Stomach (tissue), 9 donors: Measurements from ENCODE around the gene CMIP. TPM values are rescaled to one million over a fixed set of nuclear protein-coding genes. Genes with fewer than 3 reads are reported as not detected.
A peak's percentile ranks its signal among the peaks of the same experiment; 100 is the strongest.

Experiments
- DNase-seq, 2 donors: peaks; one replicate each; pipeline versions ENCODE4 v3.0.0 to v3.0.0-alpha.2; 2013 to 2019
- H3K27ac ChIP-seq, 5 donors: fragments of 200-600 bp in 4 of 5; sonication (generic) in 4 of 5; one replicate each; pipeline ENCODE4 v1.5.1; 2013 to 2019; ENCODE audit warnings: mild to moderate bottlenecking in 1 of 5, moderate library complexity in 1 of 5
- H3K27me3 ChIP-seq, 3 donors: fragments of 200-600 bp; sonication (generic); one replicate each; pipeline ENCODE4 v1.5.1; 2017 to 2019; ENCODE audit warnings: mixed run types in 1 of 3
- H3K36me3 ChIP-seq, 4 donors: fragments of 200-600 bp; sonication (generic); 1 replicate in 3 of 4; 2 replicates in 1 of 4; pipeline ENCODE4 v1.5.1; 2016 to 2019
- H3K4me1 ChIP-seq, 4 donors: fragments of 200-600 bp; sonication (generic); one replicate each; pipeline ENCODE4 v1.5.1; 2016 to 2019
- H3K4me3 ChIP-seq, 4 donors: fragments of 200-600 bp; sonication (generic) in 3 of 4; one replicate each; pipeline ENCODE4 v1.5.1; 2016 to 2019; ENCODE audit warnings: mild to moderate bottlenecking in 1 of 4
- H3K9me3 ChIP-seq, 4 donors: fragments of 200-600 bp; sonication (generic); one replicate each; pipeline ENCODE4 v1.5.1; 2016 to 2019
- EP300 ChIP-seq: sonication (generic); formaldehyde crosslinking; IDR thresholded peaks from one replicate; pipeline ENCODE4 v1.6.1; 2017; ENCODE audit warnings: antibody characterized with exemption
- POLR2A ChIP-seq, 4 donors: fragments of 450-650 bp; IDR thresholded peaks; one replicate each; pipeline ENCODE4 v1.6.1; 2016; ENCODE audit warnings: antibody characterized with exemption in 4 of 4, control low read depth in 2 of 4, mild to moderate bottlenecking in 1 of 4, moderate library complexity in 1 of 4
- POLR2AphosphoS5 ChIP-seq, 3 donors: sonication (generic); formaldehyde crosslinking; IDR thresholded peaks; one replicate each; pipeline ENCODE4 v1.6.1; 2016; ENCODE audit warnings: antibody characterized with exemption in 3 of 3
- WGBS, 5 donors: extraction: QIAGEN DNeasy Blood & Tissue Kit in 3 of 5; methylation state at CpG; one replicate each; pipeline versions ENCODE4 v1.1.5 to v1.1.7; 2013 to 2018; 5-methylcytosine and 5-hydroxymethylcytosine counted together
- intact Hi-C: fragments of 100-400 bp; cut with DNase I; formaldehyde crosslinking; loops from one replicate; pipeline ENCODE4 v1.15.1; 2023; ENCODE audit warnings: low total_unique reads
- polyA plus RNA-seq, 3 donors: library from polyadenylated mRNA; stranded (reverse); fragments of 200-250 nt; gene quantifications; one replicate each; pipeline ENCODE4 v1.2.3, GENCODE V29; 2013
- total RNA-seq, 5 donors: library from RNA; depleted of rRNA; stranded (reverse); fragments of >200 nt; gene quantifications; one replicate each; pipeline versions ENCODE4 v1.1.0 to v1.2.3, GENCODE V29; 2014 to 2016
- TF ChIP-seq, protein P1 (sequence below), 7 experiments: fragments of 450-650 bp in 4 of 7; fragments of 200-600 bp in 3 of 7; sonication (generic) in 3 of 7; IDR thresholded peaks; one replicate each; pipeline ENCODE4 v1.5.1; 2016 to 2019; ENCODE audit warnings: antibody characterized with exemption in 7 of 7, control low read depth in 2 of 7, mild to moderate bottlenecking in 1 of 7
- donor health status: healthy with polysubstance abuse.
- donor health status: Bipolar disorder and iron deficiency.
- donor health status: healthy.

CMIP gene
- total and polyA plus RNA-seq, 8 donors, result 11.1 to 71.0 (median 31.2) TPM

DNA sequence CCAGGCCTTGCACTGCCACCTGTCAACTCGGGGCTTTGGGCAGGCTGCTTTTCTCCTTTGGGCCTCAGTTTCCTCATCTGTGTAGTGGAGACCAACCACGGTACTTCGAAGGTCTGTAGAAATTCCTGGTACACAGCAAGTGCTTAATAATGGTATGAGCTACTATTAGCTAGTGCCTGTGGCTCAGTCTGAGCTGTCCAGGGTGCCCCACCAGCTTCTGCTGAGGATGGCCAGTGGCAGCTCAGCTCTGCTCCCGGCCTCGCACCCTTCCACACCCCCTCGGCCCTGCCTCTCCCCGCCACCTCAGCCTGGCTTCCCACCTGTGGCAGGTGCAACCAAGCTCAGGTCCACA, 308.2 kb downstream of the CMIP start:
- no peak overlapping the region for H3K4me3 ChIP-seq
- H3K27ac ChIP-seq, result peak overlapping the region in 3 of 5 donors; percentile 43 to 81 (median 61)
- H3K4me1 ChIP-seq, result peaks cover 0 to 30% (median 2%) of the 10 kb centered on the region in 4 donors
- no peaks in the 10 kb centered on the region for H3K36me3 ChIP-seq
- no peak for TF ChIP-seq POLR2AphosphoS5 (IDR thresholded peaks at IDR 0.05)
- TF ChIP-seq EP300, result no peak
- no peaks in the 10 kb centered on the region for H3K27me3 ChIP-seq
- DNase-seq, result no peak
- intact Hi-C loops, result no loop called here
- no peaks in the 10 kb centered on the region for H3K9me3 ChIP-seq
- 90 to 94% (median 93%) methylated on average over 7 of the region's 7 CpGs for WGBS, 5 donors

DNA sequence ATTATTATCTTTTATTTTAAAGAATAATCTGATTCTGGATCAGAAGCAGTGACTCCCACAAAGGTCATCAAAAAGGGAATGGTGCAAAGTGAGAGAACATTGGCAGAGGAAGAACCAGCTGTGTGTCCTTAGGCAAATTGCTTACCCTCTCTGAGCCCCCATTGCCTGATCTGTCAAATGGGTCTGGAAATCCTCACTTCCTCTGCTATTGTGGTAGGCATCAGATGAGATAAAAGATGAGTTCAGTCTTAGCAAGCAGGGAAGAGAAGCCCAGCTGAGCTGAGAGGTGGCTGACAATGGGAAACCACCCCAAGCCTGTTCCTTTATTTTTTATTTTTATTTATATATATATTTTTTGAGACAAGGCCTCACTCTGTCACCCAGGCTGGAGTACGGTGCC, 310.2 kb downstream of the CMIP start:
- no peak overlapping the region for H3K4me3 ChIP-seq
- intact Hi-C loops, result no loop called here
- 86 to 100% (median 100%) methylated on average over 1 of the region's 1 CpG for WGBS, 5 donors

DNA sequence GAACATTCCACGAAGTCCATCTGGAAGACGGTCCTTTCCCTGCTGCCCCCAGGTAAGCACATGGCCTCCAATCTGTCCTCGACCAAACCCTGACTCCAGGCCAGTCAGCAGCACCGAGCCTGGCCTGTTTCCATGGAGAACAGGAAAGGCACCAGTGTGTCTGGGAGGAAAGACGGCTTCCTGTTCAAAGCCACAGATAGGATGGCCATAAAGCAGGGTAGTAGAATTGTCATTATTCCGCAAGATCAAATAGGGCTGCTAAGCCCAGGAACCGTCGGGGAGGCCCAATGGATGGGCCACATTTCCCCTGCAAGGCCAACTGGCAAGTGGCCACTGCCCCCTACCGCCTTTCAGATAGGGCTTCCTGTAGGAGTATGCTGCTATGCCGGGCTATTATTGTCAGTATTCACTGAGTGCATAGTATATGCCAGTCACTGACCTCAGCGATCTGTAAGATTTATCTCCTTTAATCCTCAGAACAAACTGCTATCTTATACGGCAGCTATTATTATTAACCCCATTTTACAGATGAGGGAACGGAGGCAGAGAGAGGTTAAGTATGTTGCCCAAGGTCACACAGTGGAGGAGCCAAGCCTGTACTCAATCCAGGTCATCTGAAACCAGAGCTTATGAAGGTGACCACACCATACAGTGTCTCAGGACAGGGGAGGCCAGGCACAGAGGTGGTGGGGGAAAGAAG, 311.5 kb downstream of the CMIP start:
- intact Hi-C loops, result no loop called here
- no peaks in the 10 kb centered on the region for H3K36me3 ChIP-seq
- TF ChIP-seq EP300 (no peak), POLR2A (IDR thresholded peaks at IDR 0.05) (no peak)
- TF ChIP-seq, protein P1, sequence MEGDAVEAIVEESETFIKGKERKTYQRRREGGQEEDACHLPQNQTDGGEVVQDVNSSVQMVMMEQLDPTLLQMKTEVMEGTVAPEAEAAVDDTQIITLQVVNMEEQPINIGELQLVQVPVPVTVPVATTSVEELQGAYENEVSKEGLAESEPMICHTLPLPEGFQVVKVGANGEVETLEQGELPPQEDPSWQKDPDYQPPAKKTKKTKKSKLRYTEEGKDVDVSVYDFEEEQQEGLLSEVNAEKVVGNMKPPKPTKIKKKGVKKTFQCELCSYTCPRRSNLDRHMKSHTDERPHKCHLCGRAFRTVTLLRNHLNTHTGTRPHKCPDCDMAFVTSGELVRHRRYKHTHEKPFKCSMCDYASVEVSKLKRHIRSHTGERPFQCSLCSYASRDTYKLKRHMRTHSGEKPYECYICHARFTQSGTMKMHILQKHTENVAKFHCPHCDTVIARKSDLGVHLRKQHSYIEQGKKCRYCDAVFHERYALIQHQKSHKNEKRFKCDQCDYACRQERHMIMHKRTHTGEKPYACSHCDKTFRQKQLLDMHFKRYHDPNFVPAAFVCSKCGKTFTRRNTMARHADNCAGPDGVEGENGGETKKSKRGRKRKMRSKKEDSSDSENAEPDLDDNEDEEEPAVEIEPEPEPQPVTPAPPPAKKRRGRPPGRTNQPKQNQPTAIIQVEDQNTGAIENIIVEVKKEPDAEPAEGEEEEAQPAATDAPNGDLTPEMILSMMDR (IDR thresholded peaks at IDR 0.05), result no peak
- H3K4me3 ChIP-seq, result no peak overlapping the region
- H3K9me3 ChIP-seq, result no peaks in the 10 kb centered on the region
- peak overlapping the region in 2 of 5 donors; percentile 26 to 35 for H3K27ac ChIP-seq
- 61 to 83% (median 71%) methylated on average over 10 to 13 of the region's 13 CpGs for WGBS, 5 donors
- peaks cover 0 to 53% (median 13%) of the 10 kb centered on the region in 4 donors for H3K4me1 ChIP-seq
- DNase-seq, result peak in 1 of 2 donors; percentile 43
- H3K27me3 ChIP-seq, result no peaks in the 10 kb centered on the region

More for the DNA sequence above, 310.2 kb downstream of the CMIP start:
- Histone ChIP-seq H3K4me1 (peaks cover 0 to 47% (median 9%) of the 10 kb centered on the region in 4 donors), H3K36me3 (no peaks in the 10 kb centered on the region), H3K27me3 (no peaks in the 10 kb centered on the region), H3K9me3 (no peaks in the 10 kb centered on the region), H3K27ac (no peak overlapping the region)
- DNase-seq, result no peak
- TF ChIP-seq, protein P1 (IDR thresholded peaks at IDR 0.05), result no peak
- no peak for TF ChIP-seq EP300
- no peak for TF ChIP-seq POLR2A (IDR thresholded peaks at IDR 0.05)
- no peak for TF ChIP-seq POLR2AphosphoS5 (IDR thresholded peaks at IDR 0.05)

DNA sequence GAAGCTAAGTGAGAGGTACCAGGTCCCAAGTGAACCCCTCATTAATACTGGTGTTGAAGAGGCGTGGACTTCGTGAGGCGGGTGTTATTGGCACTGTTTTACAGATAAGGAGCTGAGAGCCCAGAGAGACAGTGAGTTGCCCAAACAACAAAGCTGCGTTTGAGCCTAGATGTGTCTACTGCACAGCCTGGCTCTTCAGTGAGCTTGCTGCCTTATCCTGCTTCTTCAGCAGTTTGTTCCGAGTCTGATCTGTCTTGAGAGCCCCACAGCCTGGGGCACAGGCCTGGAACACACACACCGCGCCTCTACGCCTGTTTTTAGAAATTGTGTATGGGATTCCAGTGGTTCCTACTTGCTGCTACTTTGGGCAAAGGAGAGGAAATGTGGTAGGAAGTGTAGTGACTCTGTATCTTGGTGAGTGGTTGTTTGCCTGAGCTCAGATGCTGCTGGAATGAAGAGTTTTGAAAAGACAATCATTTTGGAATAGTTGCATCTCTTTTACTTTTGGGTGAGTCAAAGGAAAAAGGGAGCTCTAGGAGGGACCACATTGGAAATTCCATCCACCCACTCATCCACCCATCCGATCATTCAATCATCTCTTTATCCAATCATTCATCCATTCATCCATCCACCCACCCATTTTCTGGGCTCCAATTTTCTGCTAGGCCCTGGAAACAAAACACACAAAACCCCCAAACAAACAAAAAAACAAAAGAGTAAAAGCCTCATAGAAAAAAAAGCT, 312.2 kb downstream of the CMIP start:
- Histone ChIP-seq H3K4me3 (no peak overlapping the region), H3K9me3 (no peaks in the 10 kb centered on the region), H3K27ac (peak overlapping the region in 2 of 5 donors; percentile 20 to 35), H3K27me3 (no peaks in the 10 kb centered on the region), H3K36me3 (no peaks in the 10 kb centered on the region), H3K4me1 (peaks cover 0 to 50% (median 13%) of the 10 kb centered on the region in 4 donors)
- intact Hi-C loops, result no loop called here
- DNase-seq, result no peak
- TF ChIP-seq EP300, result no peak
- TF ChIP-seq POLR2A (IDR thresholded peaks at IDR 0.05), result no peak
- TF ChIP-seq, protein P1 (IDR thresholded peaks at IDR 0.05), result no peak
- no peak for TF ChIP-seq POLR2AphosphoS5 (IDR thresholded peaks at IDR 0.05)
- 56 to 85% (median 63%) methylated on average over 9 of the region's 9 CpGs for WGBS, 5 donors
